ENCODE results near the gene SERPINB6. TPM values are rescaled to one million over a fixed set of nuclear protein-coding genes. Genes with fewer than 3 reads are reported as not detected.
A peak's percentile ranks its signal among the peaks of the same experiment; 100 is the strongest.

Gene SERPINB6
- total and polyA plus RNA-seq, 9 of the 15 experiments (the other 6 are each of a cell fraction or from before 2014, with no cell fraction given), result 86.6 to 211 (median 143) TPM

DNA sequence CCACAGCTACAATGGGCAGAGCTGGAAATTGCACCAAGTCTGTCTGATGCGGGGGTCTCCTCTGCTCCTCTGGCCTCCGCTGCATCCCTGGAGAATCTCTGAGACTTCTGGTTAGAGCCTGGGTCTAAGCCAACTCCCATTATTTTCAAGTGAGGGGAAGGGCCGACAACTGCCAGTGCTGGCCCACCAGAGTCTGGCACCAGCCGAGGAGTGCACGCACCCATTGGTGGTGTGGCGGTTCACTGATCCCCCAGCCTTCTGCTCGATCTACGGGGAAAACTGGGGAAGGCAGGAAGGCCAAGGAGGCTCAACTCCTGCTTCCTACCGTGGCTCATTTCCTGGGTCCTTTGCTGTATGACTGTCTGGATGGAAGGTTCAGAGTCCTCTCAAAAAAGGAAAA, 34.5 kb upstream of the SERPINB6 start:
- WGBS (ENCODE audit: insufficient coverage, low coverage, missing lambda C conversion rate), result 93% methylated on average over 7 of the region's 9 CpGs
- DNase-seq (ENCODE audit: extremely low read depth in 1 of 4, low spot score in 3 of 4), result no peak
- intact Hi-C loops (cut with micrococcal nuclease), result no loop called here
- H3K4me2 ChIP-seq (ENCODE audit: insufficient read depth, low read length), result no peak overlapping the region
- H3K9me1 ChIP-seq (ENCODE audit: control insufficient read depth, insufficient read depth, low read length), result no peaks in the 10 kb centered on the region
- peaks cover 8% of the 10 kb centered on the region; the same call in 1 of the 2 replicates for H3K9me3 ChIP-seq (replicated peaks; ENCODE audit: control insufficient read depth, insufficient read depth, low read depth, low read length)
- H4K20me1 ChIP-seq (replicated peaks; ENCODE audit: control insufficient read depth, insufficient read depth, low read length), result no peaks in the 10 kb centered on the region
- peak overlapping the region in 1 of 2 experiments; percentile 65; a peak in 2 of 4 replicates for H3K9ac ChIP-seq (ENCODE audit: insufficient read depth in 1 of 2, low read depth in 2 of 2, low read length in 2 of 2)
- H3K36me3 ChIP-seq (ENCODE audit: control insufficient read depth, insufficient read depth, low read length), result peaks cover 85% of the 10 kb centered on the region
- H2AFZ ChIP-seq (ENCODE audit: low read depth, low read length), result no peak overlapping the region
- ATAC-seq, result no peak
- H3K4me1 ChIP-seq (replicated peaks in 1 of 2; ENCODE audit: control insufficient read depth in 2 of 2, insufficient read depth in 2 of 2, low read length in 2 of 2), result peaks cover 7 to 15% of the 10 kb centered on the region in 2 experiments; a peak in 4 of 5 replicates
- BruUV-seq (replicated peaks), result no TSS peak
- H3K27ac ChIP-seq (ENCODE audit: extremely low read depth, low read depth, low read length), result no peak overlapping the region
- CTCF ChIA-PET (ENCODE audit: low intra/inter-chr PET ratio), result interaction anchor here (1.0 kb wide), 1 partner anchor 50 kb away, joined by 3 read pairs; no protein-coding TSS in a partner anchor
- no peak overlapping the region for H3K4me3 ChIP-seq
- POLR2A ChIA-PET, result interaction anchor here (0.6 to 7.2 kb wide), 2 partner anchors 16 to 621 kb away, joined by 3 to 87 read pairs; no protein-coding TSS in a partner anchor
- H3K27me3 ChIP-seq (ENCODE audit: control insufficient read depth in 2 of 2, insufficient read depth in 2 of 2, low read length in 2 of 2), result no peaks in the 10 kb centered on the region
- peaks cover 37% of the 10 kb centered on the region for H3K79me2 ChIP-seq (ENCODE audit: control insufficient read depth, insufficient read depth, low read length)
- in situ Hi-C loops (cut with MboI), result no loop called here
- FAIRE-seq, result no peak
- TF ChIP-seq PHF21A (IDR thresholded peaks at IDR 0.05; ENCODE audit: borderline replicate concordance, low read depth) (no peak), NR2C1 (IDR thresholded peaks at IDR 0.05) (no peak), NR2C1 (tag; IDR thresholded peaks at IDR 0.05) (no peak), ZNF282 (CRISPR knock-in tag; IDR thresholded peaks at IDR 0.05) (no peak), FOXJ3 (CRISPR knock-in tag; IDR thresholded peaks at IDR 0.05) (no peak), SUPT5H (IDR thresholded peaks at IDR 0.05) (0 out of 2 replicates have a peak, but pooled peaks have one; percentile 25), RBFOX2 (IDR thresholded peaks at IDR 0.05; ENCODE audit: low read depth, low read length) (peak; percentile 43; the same call in 1 of the 2 replicates), POLR2A (conservative IDR thresholded peaks at IDR 0.05) (0 out of 2 replicates have a peak, but pooled peaks have one; percentile 25), ZNF449 (CRISPR knock-in tag; IDR thresholded peaks at IDR 0.05) (no peak), SMAD3 (CRISPR knock-in tag; conservative IDR thresholded peaks at IDR 0.05) (no peak), TGIF2 (CRISPR knock-in tag; IDR thresholded peaks at IDR 0.05) (no peak), U2AF1 (optimal IDR thresholded peaks at IDR 0.05; ENCODE audit: low read depth, low read length) (no peak)
- TF ChIP-seq, protein P1, sequence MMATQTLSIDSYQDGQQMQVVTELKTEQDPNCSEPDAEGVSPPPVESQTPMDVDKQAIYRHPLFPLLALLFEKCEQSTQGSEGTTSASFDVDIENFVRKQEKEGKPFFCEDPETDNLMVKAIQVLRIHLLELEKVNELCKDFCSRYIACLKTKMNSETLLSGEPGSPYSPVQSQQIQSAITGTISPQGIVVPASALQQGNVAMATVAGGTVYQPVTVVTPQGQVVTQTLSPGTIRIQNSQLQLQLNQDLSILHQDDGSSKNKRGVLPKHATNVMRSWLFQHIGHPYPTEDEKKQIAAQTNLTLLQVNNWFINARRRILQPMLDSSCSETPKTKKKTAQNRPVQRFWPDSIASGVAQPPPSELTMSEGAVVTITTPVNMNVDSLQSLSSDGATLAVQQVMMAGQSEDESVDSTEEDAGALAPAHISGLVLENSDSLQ (IDR thresholded peaks at IDR 0.05), result no peak
- TF ChIP-seq, protein P2, sequence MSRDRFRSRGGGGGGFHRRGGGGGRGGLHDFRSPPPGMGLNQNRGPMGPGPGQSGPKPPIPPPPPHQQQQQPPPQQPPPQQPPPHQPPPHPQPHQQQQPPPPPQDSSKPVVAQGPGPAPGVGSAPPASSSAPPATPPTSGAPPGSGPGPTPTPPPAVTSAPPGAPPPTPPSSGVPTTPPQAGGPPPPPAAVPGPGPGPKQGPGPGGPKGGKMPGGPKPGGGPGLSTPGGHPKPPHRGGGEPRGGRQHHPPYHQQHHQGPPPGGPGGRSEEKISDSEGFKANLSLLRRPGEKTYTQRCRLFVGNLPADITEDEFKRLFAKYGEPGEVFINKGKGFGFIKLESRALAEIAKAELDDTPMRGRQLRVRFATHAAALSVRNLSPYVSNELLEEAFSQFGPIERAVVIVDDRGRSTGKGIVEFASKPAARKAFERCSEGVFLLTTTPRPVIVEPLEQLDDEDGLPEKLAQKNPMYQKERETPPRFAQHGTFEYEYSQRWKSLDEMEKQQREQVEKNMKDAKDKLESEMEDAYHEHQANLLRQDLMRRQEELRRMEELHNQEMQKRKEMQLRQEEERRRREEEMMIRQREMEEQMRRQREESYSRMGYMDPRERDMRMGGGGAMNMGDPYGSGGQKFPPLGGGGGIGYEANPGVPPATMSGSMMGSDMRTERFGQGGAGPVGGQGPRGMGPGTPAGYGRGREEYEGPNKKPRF (IDR thresholded peaks at IDR 0.05; ENCODE audit: low read depth, low read length), result no peak
- TF ChIP-seq, protein P3, sequence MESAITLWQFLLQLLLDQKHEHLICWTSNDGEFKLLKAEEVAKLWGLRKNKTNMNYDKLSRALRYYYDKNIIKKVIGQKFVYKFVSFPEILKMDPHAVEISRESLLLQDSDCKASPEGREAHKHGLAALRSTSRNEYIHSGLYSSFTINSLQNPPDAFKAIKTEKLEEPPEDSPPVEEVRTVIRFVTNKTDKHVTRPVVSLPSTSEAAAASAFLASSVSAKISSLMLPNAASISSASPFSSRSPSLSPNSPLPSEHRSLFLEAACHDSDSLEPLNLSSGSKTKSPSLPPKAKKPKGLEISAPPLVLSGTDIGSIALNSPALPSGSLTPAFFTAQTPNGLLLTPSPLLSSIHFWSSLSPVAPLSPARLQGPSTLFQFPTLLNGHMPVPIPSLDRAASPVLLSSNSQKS (CRISPR knock-in tag; IDR thresholded peaks at IDR 0.05), result no peak
- TF ChIP-seq, protein P4, sequence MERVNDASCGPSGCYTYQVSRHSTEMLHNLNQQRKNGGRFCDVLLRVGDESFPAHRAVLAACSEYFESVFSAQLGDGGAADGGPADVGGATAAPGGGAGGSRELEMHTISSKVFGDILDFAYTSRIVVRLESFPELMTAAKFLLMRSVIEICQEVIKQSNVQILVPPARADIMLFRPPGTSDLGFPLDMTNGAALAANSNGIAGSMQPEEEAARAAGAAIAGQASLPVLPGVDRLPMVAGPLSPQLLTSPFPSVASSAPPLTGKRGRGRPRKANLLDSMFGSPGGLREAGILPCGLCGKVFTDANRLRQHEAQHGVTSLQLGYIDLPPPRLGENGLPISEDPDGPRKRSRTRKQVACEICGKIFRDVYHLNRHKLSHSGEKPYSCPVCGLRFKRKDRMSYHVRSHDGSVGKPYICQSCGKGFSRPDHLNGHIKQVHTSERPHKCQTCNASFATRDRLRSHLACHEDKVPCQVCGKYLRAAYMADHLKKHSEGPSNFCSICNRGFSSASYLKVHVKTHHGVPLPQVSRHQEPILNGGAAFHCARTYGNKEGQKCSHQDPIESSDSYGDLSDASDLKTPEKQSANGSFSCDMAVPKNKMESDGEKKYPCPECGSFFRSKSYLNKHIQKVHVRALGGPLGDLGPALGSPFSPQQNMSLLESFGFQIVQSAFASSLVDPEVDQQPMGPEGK (CRISPR knock-in tag; IDR thresholded peaks at IDR 0.05; ENCODE audit: borderline replicate concordance), result no peak

Data from K562 (cell line).